Naive thymus-derived CD4-positive, alpha-beta T cell (primary cell): ENCODE measurements around the gene POLR1C. TPM values are rescaled to one million over a fixed set of nuclear protein-coding genes. Genes with fewer than 3 reads are reported as not detected.
A peak's percentile ranks its signal among the peaks of the same experiment; 100 is the strongest.
"Not testable (repeated sequence)": the region's sequence is repeated elsewhere in the genome, so short reads cannot be mapped to it uniquely, and the experiment has no call there.

Source experiments
- ATAC-seq: fragments of 150-1000 bp; cut with Tn5 transposase; 2 replicates; pipeline ENCODE4 v1.10.0; 2021; ENCODE audit warnings: mild to moderate bottlenecking, moderate library complexity
- CTCF ChIA-PET: fragments of 350-600 bp; sonication (Branson Sonifier 250); formaldehyde crosslinking; loops from one replicate; lab custom pipeline; 2021; ENCODE audit warnings: antibody characterized with exemption; lab: Charles Lee
- POLR2A ChIA-PET: fragments of 350-600 bp; sonication (Branson Sonifier 250); formaldehyde crosslinking; loops from one replicate; lab custom pipeline; 2021; ENCODE audit warnings: antibody characterized with exemption, inconsistent platforms; lab: Charles Lee
- DNase-seq, 9 donors: peaks; one replicate each; pipeline versions ENCODE4 v3.0.0 to v3.0.0-alpha.2; 2020 to 2022; ENCODE audit warnings: mixed read lengths in 1 of 9
- H3K27ac ChIP-seq: one replicate; pipeline ENCODE4 v1.7.0; 2013; ENCODE audit warnings: mild to moderate bottlenecking, low read depth, low read length, moderate library complexity
- H3K27me3 ChIP-seq, 2 donors: one replicate each; pipeline ENCODE4 v1.7.0; 2013; ENCODE audit warnings: low read length in 2 of 2, mild to moderate bottlenecking in 2 of 2, moderate library complexity in 2 of 2; ENCODE audit not compliant: control insufficient read depth in 2 of 2, insufficient read depth in 2 of 2
- H3K36me3 ChIP-seq, 3 experiments: 1 replicate in 2 of 3; 2 replicates in 1 of 3; pipeline ENCODE4 v1.7.0; 2013; ENCODE audit warnings: low read length in 3 of 3, mild to moderate bottlenecking in 3 of 3, moderate library complexity in 1 of 3; ENCODE audit not compliant: insufficient read depth in 3 of 3, control insufficient read depth in 2 of 3
- H3K4me1 ChIP-seq, 2 donors: one replicate each; pipeline ENCODE4 v1.7.0; 2013; ENCODE audit warnings: low read length in 2 of 2, mild to moderate bottlenecking in 2 of 2, moderate library complexity in 1 of 2; ENCODE audit not compliant: control insufficient read depth in 2 of 2, insufficient read depth in 2 of 2
- H3K4me3 ChIP-seq: 2 replicates; pipeline ENCODE4 v1.7.0; 2013; ENCODE audit warnings: mild to moderate bottlenecking, low read length
- H3K9me3 ChIP-seq, 3 experiments: 1 replicate in 2 of 3; 2 replicates in 1 of 3; pipeline ENCODE4 v1.7.0; 2013; ENCODE audit warnings: low read length in 3 of 3; ENCODE audit not compliant: control insufficient read depth in 2 of 3
- H3K27ac Mint-ChIP-seq, 9 donors: one replicate each; pipeline ENCODE4 v1.8.0; 2020 to 2022; ENCODE audit warnings: mixed read lengths in 9 of 9, mild to moderate bottlenecking in 8 of 9, moderate library complexity in 5 of 9, inconsistent platforms in 2 of 9
- H3K27me3 Mint-ChIP-seq, 5 donors: one replicate each; pipeline ENCODE4 v1.8.0; 2021 to 2022; ENCODE audit warnings: mixed read lengths in 5 of 5, mild to moderate bottlenecking in 1 of 5
- H3K36me3 Mint-ChIP-seq, 5 donors: one replicate each; pipeline ENCODE4 v1.8.0; 2020 to 2022; ENCODE audit warnings: mixed read lengths in 5 of 5, mild to moderate bottlenecking in 3 of 5, inconsistent platforms in 1 of 5
- H3K4me1 Mint-ChIP-seq, 7 donors: one replicate each; pipeline ENCODE4 v1.8.0; 2020 to 2022; ENCODE audit warnings: mixed read lengths in 7 of 7, mild to moderate bottlenecking in 3 of 7, inconsistent platforms in 1 of 7
- H3K4me3 Mint-ChIP-seq, 10 donors: one replicate each; pipeline ENCODE4 v1.8.0; 2020 to 2022; ENCODE audit warnings: mild to moderate bottlenecking in 10 of 10, mixed read lengths in 10 of 10, moderate library complexity in 6 of 10, inconsistent platforms in 2 of 10
- H3K9me3 Mint-ChIP-seq, 11 donors: one replicate each; pipeline ENCODE4 v1.8.0; 2020 to 2022; ENCODE audit warnings: mixed read lengths in 11 of 11, mild to moderate bottlenecking in 4 of 11, inconsistent platforms in 1 of 11, moderate library complexity in 1 of 11
- intact Hi-C, 2 donors: fragments of 100-400 bp; cut with micrococcal nuclease; formaldehyde crosslinking; loops; one replicate each; pipeline ENCODE4 v1.15.1; 2023
- polyA plus RNA-seq, 2 donors: library from polyadenylated mRNA; unstranded; fragments of 300-500 nt; fragmentation: Illumina TruSeq; gene quantifications; one replicate each; pipeline ENCODE4 v1.2.3, GENCODE V29; 2021
- total RNA-seq, 6 experiments: library from RNA in 5 of 6; stranded (reverse) in 5 of 6; gene quantifications; 1 replicate in 5 of 6; 2 replicates in 1 of 6; pipeline ENCODE4 v1.2.3 and lab custom pipeline; 2021 to 2026

The POLR1C gene
- total and polyA plus RNA-seq, 7 experiments from 2014 or later = 13.1 to 61.1 (median 39.4) TPM

DNA sequence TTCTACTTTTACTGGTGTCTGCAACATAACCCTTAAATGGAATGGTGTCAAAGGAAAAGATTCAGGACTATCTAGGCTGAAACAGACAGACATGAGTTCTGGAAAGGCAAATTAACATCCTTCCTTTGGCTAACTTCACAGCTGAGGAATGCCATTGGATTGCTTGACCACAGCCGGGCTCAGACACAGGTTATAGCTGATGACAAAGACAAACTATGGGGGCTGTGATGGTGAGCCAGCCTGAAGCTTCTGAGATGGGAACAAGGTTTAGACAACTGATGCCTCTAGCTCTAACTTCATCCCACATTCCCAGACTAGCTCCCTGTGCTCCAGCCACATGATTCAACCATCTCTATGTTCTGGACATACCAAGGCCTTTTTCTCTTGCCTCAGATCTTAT is 15.3 kb downstream of the POLR1C start:
- no peak overlapping the region for H3K27ac ChIP-seq
- no peaks in the 10 kb centered on the region for H3K27me3 ChIP-seq
- Mint-ChIP-seq H3K9me3 (no peaks in the 10 kb centered on the region), H3K27me3 (no peaks in the 10 kb centered on the region), H3K4me1 (no peaks in the 10 kb centered on the region), H3K27ac (no peak overlapping the region), H3K36me3 (peaks cover 1 to 33% (median 13%) of the 10 kb centered on the region in 5 donors), H3K4me3 (no peak overlapping the region)
- intact Hi-C loops = no loop called here
- no peaks in the 10 kb centered on the region for H3K4me1 ChIP-seq
- no peak overlapping the region for H3K4me3 ChIP-seq
- H3K9me3 ChIP-seq = no peaks in the 10 kb centered on the region
- ATAC-seq (no peak), DNase-seq (no peak)
- ChIA-PET CTCF (no interaction called here), POLR2A (interaction anchor here (2.9 kb wide), 1 partner anchor 15 kb away, joined by 16 read pairs; the partner anchor contains the start of genes POLR1C and YIPF3)
- peaks cover 14 to 60% (median 20%) of the 10 kb centered on the region in 3 experiments for H3K36me3 ChIP-seq

DNA sequence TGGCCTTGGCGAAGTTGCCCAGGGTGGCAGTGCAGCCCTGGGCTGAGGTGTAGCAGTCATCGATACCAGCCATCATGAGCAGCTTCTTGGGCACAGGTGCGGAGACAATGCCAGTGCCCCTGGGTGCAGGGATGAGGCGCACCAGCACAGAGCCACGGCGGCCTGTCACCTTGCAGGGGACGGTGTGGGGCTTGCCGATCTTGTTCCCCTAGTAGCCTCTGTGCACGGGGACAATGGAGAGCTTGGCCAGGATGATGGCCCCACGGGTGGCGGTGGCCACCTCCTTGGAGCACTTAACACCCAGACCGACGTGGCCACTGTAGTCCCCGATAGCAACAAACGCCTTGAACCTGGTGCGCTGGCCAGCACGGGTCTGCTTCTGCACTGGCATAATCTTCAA is 22.1 kb downstream of the POLR1C start:
- intact Hi-C loops, H3K4me3 ChIP-seq, H3K27ac ChIP-seq, H3K9me3 ChIP-seq, POLR2A ChIA-PET, H3K4me3 Mint-ChIP-seq, H3K9me3 Mint-ChIP-seq, H3K27ac Mint-ChIP-seq, H3K4me1 ChIP-seq, H3K4me1 Mint-ChIP-seq, DNase-seq, H3K27me3 ChIP-seq, ATAC-seq, CTCF ChIA-PET, H3K27me3 Mint-ChIP-seq: not testable (repeated sequence)
- peaks cover 0 to 33% (median 16%) of the 10 kb centered on the region in 3 experiments for H3K36me3 ChIP-seq
- peaks cover 5 to 32% (median 13%) of the 10 kb centered on the region in 5 donors for H3K36me3 Mint-ChIP-seq

DNA sequence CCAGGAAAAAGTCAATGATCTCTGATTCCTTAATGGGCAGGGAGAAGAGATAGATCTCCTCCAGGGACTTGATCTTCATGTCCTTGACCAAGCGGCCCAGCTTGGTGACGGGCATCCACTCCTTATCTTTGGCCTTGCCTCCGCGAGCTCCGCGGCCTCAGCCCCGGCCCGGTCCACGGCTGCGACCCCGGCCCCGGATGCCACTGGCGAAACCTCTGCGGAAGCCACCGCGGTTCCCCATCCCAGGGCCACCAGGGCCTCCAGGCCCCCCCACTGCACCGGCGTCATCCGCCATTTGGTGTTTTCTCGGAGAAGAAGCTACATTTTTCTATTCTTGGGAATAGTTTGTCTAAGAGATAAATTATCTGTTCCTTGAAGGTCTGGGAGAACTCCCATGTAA is 22.5 kb downstream of the POLR1C start:
- H3K4me3 ChIP-seq, H3K27ac Mint-ChIP-seq, H3K9me3 ChIP-seq, H3K4me1 ChIP-seq, H3K27me3 Mint-ChIP-seq, H3K9me3 Mint-ChIP-seq, DNase-seq, H3K27ac ChIP-seq, H3K4me3 Mint-ChIP-seq, H3K4me1 Mint-ChIP-seq, intact Hi-C loops, POLR2A ChIA-PET, ATAC-seq, CTCF ChIA-PET, H3K27me3 ChIP-seq: not testable (repeated sequence)
- peaks cover 5 to 33% (median 15%) of the 10 kb centered on the region in 5 donors for H3K36me3 Mint-ChIP-seq
- H3K36me3 ChIP-seq = peaks cover 0 to 37% (median 16%) of the 10 kb centered on the region in 3 experiments

DNA sequence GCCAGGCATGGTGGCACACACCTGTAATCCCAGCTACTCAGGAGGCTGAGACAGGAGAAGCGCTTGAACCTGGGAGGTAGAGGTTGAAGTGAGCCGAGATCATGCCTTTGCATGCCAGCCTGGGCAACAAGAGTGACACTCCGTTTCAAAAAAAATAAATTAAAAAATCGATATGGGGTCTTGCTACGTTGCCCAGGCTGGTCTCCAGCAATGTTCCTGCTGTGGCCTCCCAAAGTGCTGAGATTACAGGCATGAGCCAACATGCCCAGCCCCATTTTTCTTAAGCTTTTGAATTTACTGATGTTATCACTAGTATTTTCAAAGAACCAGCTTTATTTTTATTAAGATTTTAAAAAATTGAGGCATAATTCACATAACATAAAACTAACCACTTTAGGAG is 23.6 kb downstream of the POLR1C start:
- Mint-ChIP-seq H3K27ac (peak overlapping the region in 1 of 9 donors; percentile 16), H3K4me3 (no peak overlapping the region), H3K36me3 (peaks cover 5 to 38% (median 15%) of the 10 kb centered on the region in 5 donors), H3K9me3 (no peaks in the 10 kb centered on the region), H3K27me3 (no peaks in the 10 kb centered on the region), H3K4me1 (no peaks in the 10 kb centered on the region)
- DNase-seq (no peak), ATAC-seq (no peak)
- Histone ChIP-seq H3K4me3 (no peak overlapping the region), H3K27me3 (no peaks in the 10 kb centered on the region), H3K9me3 (no peaks in the 10 kb centered on the region), H3K27ac (no peak overlapping the region), H3K36me3 (peaks cover 0 to 47% (median 16%) of the 10 kb centered on the region in 3 experiments), H3K4me1 (no peaks in the 10 kb centered on the region)
- intact Hi-C loops = no loop called here
- ChIA-PET POLR2A (interaction anchor here (1.3 kb wide), 1 partner anchor 37 kb away, joined by 3 read pairs; no protein-coding TSS in a partner anchor), CTCF (no interaction called here)

DNA sequence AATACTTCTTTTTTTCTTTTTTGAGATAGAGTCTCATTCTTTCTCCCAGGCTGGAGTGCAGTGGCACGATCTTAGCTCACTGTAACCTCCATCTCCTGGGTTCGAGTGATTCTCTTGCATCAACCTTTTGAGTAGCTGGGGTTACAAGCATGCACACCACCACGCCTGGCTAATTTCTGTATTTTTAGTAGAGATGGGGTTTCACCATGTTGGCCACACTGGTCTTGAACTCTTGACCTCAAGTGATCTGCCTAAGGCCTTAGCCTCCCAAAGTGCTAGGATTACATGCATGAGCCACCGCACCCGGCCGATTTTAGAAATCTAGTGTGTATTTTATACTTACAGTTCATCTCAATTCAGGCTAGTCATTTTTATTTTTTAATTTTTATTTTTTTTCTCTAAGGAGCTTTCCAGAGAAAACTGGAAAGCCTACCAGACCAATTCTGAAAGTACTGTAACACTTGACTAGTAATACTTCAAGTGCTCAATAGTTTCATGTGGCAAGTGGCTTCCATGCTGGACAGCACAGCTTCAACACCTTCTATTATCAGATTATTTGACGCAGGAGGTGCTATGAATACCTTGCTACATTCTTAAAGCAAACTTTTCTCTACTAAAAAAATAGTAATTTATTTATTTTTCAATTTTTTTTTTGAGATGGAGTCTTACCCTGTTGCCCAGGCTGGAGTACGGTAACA is 25.0 kb downstream of the POLR1C start:
- H3K4me3 ChIP-seq = no peak overlapping the region
- Mint-ChIP-seq H3K27ac (peak overlapping the region in 3 of 9 donors; percentile 5 to 61 (median 18)), H3K36me3 (peaks cover 5 to 53% (median 23%) of the 10 kb centered on the region in 5 donors), H3K27me3 (no peaks in the 10 kb centered on the region), H3K4me3 (no peak overlapping the region), H3K4me1 (no peaks in the 10 kb centered on the region), H3K9me3 (no peaks in the 10 kb centered on the region)
- no peaks in the 10 kb centered on the region for H3K9me3 ChIP-seq
- no peak overlapping the region for H3K27ac ChIP-seq
- POLR2A ChIA-PET = no interaction called here
- DNase-seq (no peak), ATAC-seq (no peak)
- intact Hi-C loops = no loop called here
- H3K27me3 ChIP-seq = no peaks in the 10 kb centered on the region
- H3K4me1 ChIP-seq = no peaks in the 10 kb centered on the region
- peaks cover 0 to 61% (median 21%) of the 10 kb centered on the region in 3 experiments for H3K36me3 ChIP-seq
- CTCF ChIA-PET = interaction anchor here (0.6 to 1.1 kb wide), 2 partner anchors 12 to 1308 kb away, joined by 3 to 4 read pairs; no protein-coding TSS in a partner anchor

DNA sequence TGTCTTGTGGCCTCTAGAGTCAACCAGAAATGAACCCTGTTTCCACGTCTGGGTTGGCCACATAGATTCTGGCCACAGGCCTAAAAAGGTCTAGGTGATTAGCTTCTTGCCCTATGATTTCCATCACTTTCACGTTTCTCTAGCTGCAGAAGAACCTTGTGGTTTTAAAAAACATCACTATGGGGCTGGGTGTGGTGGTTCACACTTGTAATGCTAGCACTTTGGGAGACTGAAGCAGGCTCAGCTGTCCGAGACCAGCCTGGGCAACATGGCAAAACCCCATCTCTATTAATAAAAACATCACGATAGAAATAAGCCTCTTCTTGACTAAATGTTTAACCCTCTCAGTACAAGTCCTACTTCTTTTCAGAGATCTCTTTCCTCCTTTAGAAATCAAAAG is 27.6 kb downstream of the POLR1C start:
- Mint-ChIP-seq H3K27ac (no peak overlapping the region), H3K4me3 (no peak overlapping the region), H3K9me3 (no peaks in the 10 kb centered on the region), H3K4me1 (no peaks in the 10 kb centered on the region), H3K27me3 (no peaks in the 10 kb centered on the region), H3K36me3 (peaks cover 9 to 58% (median 24%) of the 10 kb centered on the region in 5 donors)
- Histone ChIP-seq H3K27ac (no peak overlapping the region), H3K36me3 (peaks cover 4 to 84% (median 18%) of the 10 kb centered on the region in 3 experiments), H3K4me3 (no peak overlapping the region), H3K9me3 (no peaks in the 10 kb centered on the region), H3K4me1 (no peaks in the 10 kb centered on the region), H3K27me3 (no peaks in the 10 kb centered on the region)
- CTCF ChIA-PET = interaction anchor here (0.6 kb wide), 1 partner anchor 194 kb away, joined by 3 read pairs; no protein-coding TSS in a partner anchor
- DNase-seq = no peak
- intact Hi-C loops = no loop called here
- ATAC-seq = no peak
- POLR2A ChIA-PET = no interaction called here
